Sigmoid colon (tissue), 7 donors: ENCODE measurements around the gene MCTP1. TPM values are rescaled to one million over a fixed set of nuclear protein-coding genes. Genes with fewer than 3 reads are reported as not detected.
A peak's percentile ranks its signal among the peaks of the same experiment; 100 is the strongest.

Source experiments
- DNase-seq: peaks from one replicate; pipeline ENCODE4 v3.0.0-alpha.2; 2019
- H3K27ac ChIP-seq, 4 donors: fragments of 200-600 bp; sonication (generic); one replicate each; pipeline ENCODE4 v1.5.1; 2016 to 2019; ENCODE audit warnings: mild to moderate bottlenecking in 1 of 4
- H3K27me3 ChIP-seq, 3 donors: fragments of 200-600 bp; sonication (generic); one replicate each; pipeline ENCODE4 v1.5.1; 2019; ENCODE audit warnings: mild to moderate bottlenecking in 1 of 3
- H3K36me3 ChIP-seq, 4 donors: fragments of 200-600 bp; sonication (generic); one replicate each; pipeline ENCODE4 v1.5.1; 2016 to 2019
- H3K4me1 ChIP-seq, 4 donors: fragments of 200-600 bp; sonication (generic); one replicate each; pipeline ENCODE4 v1.5.1; 2017 to 2019
- H3K4me3 ChIP-seq, 4 donors: fragments of 200-600 bp; sonication (generic); one replicate each; pipeline ENCODE4 v1.5.1; 2017 to 2019; ENCODE audit warnings: mild to moderate bottlenecking in 2 of 4, moderate library complexity in 1 of 4
- H3K9me3 ChIP-seq, 4 donors: fragments of 200-600 bp in 3 of 4; sonication (generic) in 3 of 4; one replicate each; pipeline versions ENCODE4 v1.5.1 to v1.6.1; 2013 to 2019
- CTCF ChIP-seq, 4 experiments: fragments of 450-650 bp in 3 of 4; fragments of 200-600 bp in 1 of 4; IDR thresholded peaks; one replicate each; pipeline ENCODE4 v1.5.1; 2016 to 2019; ENCODE audit warnings: antibody characterized with exemption in 4 of 4, mild to moderate bottlenecking in 3 of 4, moderate library complexity in 2 of 4
- EP300 ChIP-seq, 4 donors: sonication (generic); formaldehyde crosslinking; IDR thresholded peaks; one replicate each; pipeline ENCODE4 v1.6.1; 2017; ENCODE audit warnings: antibody characterized with exemption in 4 of 4
- POLR2A ChIP-seq, 2 donors: fragments of 450-650 bp; IDR thresholded peaks; one replicate each; pipeline ENCODE4 v1.6.1; 2016; ENCODE audit warnings: antibody characterized with exemption in 2 of 2, mild to moderate bottlenecking in 2 of 2, moderate library complexity in 2 of 2
- POLR2AphosphoS5 ChIP-seq, 4 donors: sonication (generic); formaldehyde crosslinking; IDR thresholded peaks; one replicate each; pipeline ENCODE4 v1.6.1; 2017; ENCODE audit warnings: antibody characterized with exemption in 4 of 4
- WGBS, 2 donors: extraction: QIAGEN DNeasy Blood & Tissue Kit; methylation state at CpG; one replicate each; pipeline ENCODE4 v1.1.7; 2013; 5-methylcytosine and 5-hydroxymethylcytosine counted together
- intact Hi-C: fragments of 100-400 bp; cut with DNase I; formaldehyde crosslinking; loops from one replicate; pipeline ENCODE4 v1.15.1; 2023
- polyA plus RNA-seq, 3 donors: library from polyadenylated mRNA; stranded (reverse); fragments of 200-250 nt; gene quantifications; one replicate each; pipeline ENCODE4 v1.2.3, GENCODE V29; 2013
- total RNA-seq, 4 donors: library from RNA; depleted of rRNA; stranded (reverse); fragments of >200 nt; gene quantifications; one replicate each; pipeline ENCODE4 v1.1.0, GENCODE V29; 2016
- donor health status: healthy with polysubstance abuse.
- donor health status: Bipolar disorder and iron deficiency.
- donor health status: healthy.

Gene MCTP1
- total and polyA plus RNA-seq, 7 donors: 2.1 to 20.5 (median 12.5) TPM

GRCh38 chr5:95317687-95318086 lies 32.8 kb upstream of the MCTP1 start:
- Histone ChIP-seq H3K27me3 (peaks cover 0 to 4% (median 0%) of the 10 kb centered on the region in 3 donors), H3K27ac (no peak overlapping the region), H3K4me3 (no peak overlapping the region), H3K36me3 (no peaks in the 10 kb centered on the region), H3K4me1 (peaks cover 0 to 13% (median 9%) of the 10 kb centered on the region in 4 donors), H3K9me3 (no peaks in the 10 kb centered on the region)
- no peak for TF ChIP-seq CTCF (IDR thresholded peaks at IDR 0.05)
- TF ChIP-seq EP300 (IDR thresholded peaks at IDR 0.05): no peak
- peak in 1 of 4 donors; percentile 23 for TF ChIP-seq POLR2AphosphoS5 (IDR thresholded peaks at IDR 0.05)
- no peak for TF ChIP-seq POLR2A (IDR thresholded peaks at IDR 0.05)
- intact Hi-C loops: no loop called here
- WGBS, 2 donors: 47 to 68% methylated on average over 4 of the region's 4 CpGs
- no peak for DNase-seq

GRCh38 chr5:95317085-95317484 lies 32.2 kb upstream of the MCTP1 start:
- Histone ChIP-seq H3K4me1 (peaks cover 0 to 13% (median 9%) of the 10 kb centered on the region in 4 donors), H3K4me3 (no peak overlapping the region), H3K9me3 (no peaks in the 10 kb centered on the region), H3K27me3 (peaks cover 0 to 4% (median 0%) of the 10 kb centered on the region in 3 donors), H3K36me3 (no peaks in the 10 kb centered on the region), H3K27ac (no peak overlapping the region)
- intact Hi-C loops: no loop called here
- WGBS, 2 donors: 88 to 92% methylated on average over 2 of the region's 2 CpGs
- DNase-seq: no peak
- TF ChIP-seq POLR2A (IDR thresholded peaks at IDR 0.05) (no peak), CTCF (IDR thresholded peaks at IDR 0.05) (no peak), EP300 (IDR thresholded peaks at IDR 0.05) (no peak), POLR2AphosphoS5 (IDR thresholded peaks at IDR 0.05) (no peak)

GRCh38 chr5:95304711-95305110 lies 19.8 kb upstream of the MCTP1 start:
- intact Hi-C loops: no loop called here
- Histone ChIP-seq H3K9me3 (no peaks in the 10 kb centered on the region), H3K4me3 (no peak overlapping the region), H3K4me1 (no peaks in the 10 kb centered on the region), H3K27ac (no peak overlapping the region), H3K27me3 (no peaks in the 10 kb centered on the region), H3K36me3 (no peaks in the 10 kb centered on the region)
- no peak for DNase-seq
- TF ChIP-seq POLR2A (IDR thresholded peaks at IDR 0.05) (no peak), EP300 (IDR thresholded peaks at IDR 0.05) (no peak), CTCF (IDR thresholded peaks at IDR 0.05) (no peak), POLR2AphosphoS5 (IDR thresholded peaks at IDR 0.05) (no peak)
- 72 to 86% methylated on average over 2 of the region's 2 CpGs for WGBS, 2 donors

- Histone ChIP-seq H3K27me3 (peaks cover 0 to 4% (median 0%) of the 10 kb centered on the region in 3 donors), H3K27ac (no peak overlapping the region), H3K4me3 (no peak overlapping the region), H3K36me3 (no peaks in the 10 kb centered on the region), H3K9me3 (no peaks in the 10 kb centered on the region), H3K4me1 (no peaks in the 10 kb centered on the region)
- 62 to 75% methylated on average over 1 of the region's 1 CpG for WGBS, 2 donors
- no peak for DNase-seq
- intact Hi-C loops: no loop called here
- TF ChIP-seq CTCF (IDR thresholded peaks at IDR 0.05) (no peak), POLR2AphosphoS5 (IDR thresholded peaks at IDR 0.05) (no peak)
These were observed 13.8 kb upstream of the MCTP1 start for GRCh38 chr5:95298651-95299050.

- Histone ChIP-seq H3K9me3 (no peaks in the 10 kb centered on the region), H3K4me1 (no peaks in the 10 kb centered on the region), H3K36me3 (no peaks in the 10 kb centered on the region), H3K4me3 (no peak overlapping the region), H3K27me3 (peaks cover 0 to 4% (median 0%) of the 10 kb centered on the region in 3 donors), H3K27ac (no peak overlapping the region)
- 84 to 93% methylated on average over 2 of the region's 2 CpGs for WGBS, 2 donors
- TF ChIP-seq CTCF (IDR thresholded peaks at IDR 0.05) (no peak), POLR2A (IDR thresholded peaks at IDR 0.05) (no peak), EP300 (IDR thresholded peaks at IDR 0.05) (no peak), POLR2AphosphoS5 (IDR thresholded peaks at IDR 0.05) (no peak)
- no peak for DNase-seq
- intact Hi-C loops: no loop called here
These were observed 11.4 kb upstream of the MCTP1 start for GRCh38 chr5:95296291-95296690.
